Neural cell (in vitro differentiated cells): ENCODE data around the gene KCNIP3. TPM values are rescaled to one million over a fixed set of nuclear protein-coding genes. Genes with fewer than 3 reads are reported as not detected.

ENCODE experiments used
- H2AFZ ChIP-seq: fragments of 200-600, 300-800 bp; sonication (generic), shearing (Covaris generic); 2 replicates; pipeline ENCODE4 v1.6.0; 2014; ENCODE audit warnings: low read depth, mild to moderate bottlenecking, antibody characterized with exemption, low read length, moderate library complexity
- H3F3A ChIP-seq: fragments of 200-600 bp; shearing (Covaris generic); 2 replicates; pipeline ENCODE4 v1.6.1; 2016; ENCODE audit warnings: mild to moderate bottlenecking, moderate library complexity, mixed read lengths, antibody characterized with exemption, low read length; ENCODE audit not compliant: insufficient read depth, poor library complexity, severe bottlenecking
- H3K27ac ChIP-seq: fragments of 200-600, 300-800 bp; sonication (generic), shearing (Covaris generic); 2 replicates; pipeline ENCODE4 v1.5.1; 2014; ENCODE audit warnings: mild to moderate bottlenecking, low read length, moderate library complexity
- H3K27me3 ChIP-seq: fragments of 300-800, 200-600 bp; sonication (generic), shearing (Covaris generic); 2 replicates; pipeline ENCODE4 v1.6.0; 2014; ENCODE audit warnings: mild to moderate bottlenecking, low read depth, low read length, moderate library complexity; ENCODE audit not compliant: insufficient read depth
- H3K36me3 ChIP-seq: fragments of 300-800, 200-600 bp; sonication (generic), shearing (Covaris generic); 2 replicates; pipeline ENCODE4 v1.5.1; 2014; ENCODE audit warnings: mild to moderate bottlenecking, antibody characterized with exemption, low read length, moderate library complexity; ENCODE audit not compliant: insufficient read depth
- H3K4me2 ChIP-seq: fragments of 300-800, 200-600 bp; sonication (generic), shearing (Covaris generic); 2 replicates; pipeline ENCODE4 v1.6.0; 2014; ENCODE audit warnings: mild to moderate bottlenecking, low read length
- H3K4me3 ChIP-seq: fragments of 300-800, 200-600 bp; sonication (generic), shearing (Covaris generic); 2 replicates; pipeline ENCODE4 v1.5.1; 2014; ENCODE audit warnings: mild to moderate bottlenecking, low read length, moderate library complexity
- H3K79me2 ChIP-seq: fragments of 200-600 bp; shearing (Covaris generic); replicated peaks from 2 replicates; pipeline ENCODE4 v1.6.0; 2014; ENCODE audit warnings: mild to moderate bottlenecking, low read length, moderate library complexity; ENCODE audit not compliant: insufficient read depth
- H3K9ac ChIP-seq: fragments of 300-800, 200-600 bp; sonication (generic), shearing (Covaris generic); 2 replicates; pipeline ENCODE4 v1.6.1; 2016; ENCODE audit warnings: mild to moderate bottlenecking, low read length, mixed read lengths
- H3K9me2 ChIP-seq: fragments of 200-600 bp; shearing (Covaris generic); 2 replicates; pipeline ENCODE4 v1.6.1; 2016; ENCODE audit warnings: mild to moderate bottlenecking, low read length, mixed read lengths; ENCODE audit not compliant: insufficient read depth
- H3K9me3 ChIP-seq: fragments of 200-600, 300-800 bp; sonication (generic), shearing (Covaris generic); 2 replicates; pipeline ENCODE4 v1.6.1; 2016; ENCODE audit warnings: mild to moderate bottlenecking, mixed run types, low read length, moderate library complexity, mixed read lengths
- H4K20me1 ChIP-seq: fragments of 200-600 bp; shearing (Covaris generic); 2 replicates; pipeline ENCODE4 v1.6.1; 2016; ENCODE audit warnings: mild to moderate bottlenecking, mixed run types; ENCODE audit not compliant: insufficient read depth
- CTCF ChIP-seq: fragments of 450-650 bp; IDR thresholded peaks from 2 replicates; pipeline ENCODE4 v1.5.1; 2014; ENCODE audit warnings: antibody characterized with exemption, mild to moderate bottlenecking, moderate library complexity; ENCODE audit not compliant: poor library complexity, severe bottlenecking
- EP300 ChIP-seq: fragments of 450-650 bp; conservative IDR thresholded peaks from 2 replicates; pipeline ENCODE4 v1.6.1; 2014; ENCODE audit warnings: antibody characterized with exemption, mild to moderate bottlenecking, moderate library complexity; ENCODE audit not compliant: poor library complexity, severe bottlenecking
- EZH2 ChIP-seq: fragments of 200-600, 300-800 bp; shearing (Covaris generic), sonication (generic); IDR thresholded peaks from 2 replicates; pipeline ENCODE4 v1.6.1; 2014; ENCODE audit warnings: antibody characterized with exemption, low read length, borderline replicate concordance, mild to moderate bottlenecking; ENCODE audit not compliant: insufficient read depth, poor library complexity, severe bottlenecking
- MXI1 ChIP-seq: fragments of 450-650 bp; conservative IDR thresholded peaks from 2 replicates; pipeline ENCODE4 v1.6.1; 2014; ENCODE audit warnings: antibody characterized with exemption, mild to moderate bottlenecking; ENCODE audit not compliant: poor library complexity, severe bottlenecking
- POLR2AphosphoS5 ChIP-seq: IDR thresholded peaks from 2 replicates; pipeline ENCODE4 v1.6.1; 2012
- RAD21 ChIP-seq: fragments of 450-650 bp; conservative IDR thresholded peaks from 2 replicates; pipeline ENCODE4 v1.6.1; 2014; ENCODE audit warnings: antibody characterized with exemption, mild to moderate bottlenecking, moderate library complexity
- REST ChIP-seq: IDR thresholded peaks from 2 replicates; pipeline ENCODE4 v1.6.1; 2012; ENCODE audit warnings: borderline replicate concordance
- SMC3 ChIP-seq: fragments of 450-650 bp; conservative IDR thresholded peaks from 2 replicates; pipeline ENCODE4 v1.6.1; 2014; ENCODE audit warnings: antibody characterized with exemption, mild to moderate bottlenecking, moderate library complexity; ENCODE audit not compliant: poor library complexity
- TAF1 ChIP-seq: IDR thresholded peaks from 2 replicates; pipeline ENCODE4 v1.6.1; 2012; ENCODE audit warnings: low read depth
- polyA plus RNA-seq: library from polyadenylated mRNA; depleted of rRNA; stranded (reverse); fragments of >200 nt; gene quantifications from 2 replicates; pipeline ENCODE4 v1.2.3, GENCODE V29; 2014

The KCNIP3 gene
- polyA plus RNA-seq, 1 donor from 2014 or later = not detected

GRCh38 chr2:95312543-95313201 lies 15.5 kb downstream of the KCNIP3 start:
- H3K9ac ChIP-seq = no peak overlapping the region
- no peak overlapping the region for H3K27ac ChIP-seq
- peaks cover 15% of the 10 kb centered on the region for H3K9me3 ChIP-seq
- no peak overlapping the region for H3K4me2 ChIP-seq
- no peaks in the 10 kb centered on the region for H3K79me2 ChIP-seq
- H2AFZ ChIP-seq = no peak overlapping the region
- no peak overlapping the region for H3K4me3 ChIP-seq
- TF ChIP-seq CTCF (no peak), SMC3 (no peak), RAD21 (no peak), POLR2AphosphoS5 (no peak), EZH2 (no peak), MXI1 (no peak), EP300 (no peak), TAF1 (no peak), REST (no peak)
- no peaks in the 10 kb centered on the region for H3K9me2 ChIP-seq
- no peaks in the 10 kb centered on the region for H4K20me1 ChIP-seq
- H3K36me3 ChIP-seq = no peaks in the 10 kb centered on the region
- no peaks in the 10 kb centered on the region for H3F3A ChIP-seq
- H3K27me3 ChIP-seq = no peaks in the 10 kb centered on the region

GRCh38 chr2:95313296-95314131 lies 16.4 kb downstream of the KCNIP3 start:
- Histone ChIP-seq H3F3A (no peaks in the 10 kb centered on the region), H3K27me3 (no peaks in the 10 kb centered on the region), H3K9me2 (no peaks in the 10 kb centered on the region), H3K79me2 (no peaks in the 10 kb centered on the region), H3K4me3 (no peak overlapping the region), H3K4me2 (no peak overlapping the region), H3K9ac (no peak overlapping the region), H3K36me3 (no peaks in the 10 kb centered on the region), H2AFZ (no peak overlapping the region), H3K27ac (no peak overlapping the region), H3K9me3 (peaks cover 15% of the 10 kb centered on the region), H4K20me1 (no peaks in the 10 kb centered on the region)
- no peak for TF ChIP-seq POLR2AphosphoS5
- TF ChIP-seq CTCF = no peak
- TF ChIP-seq EZH2 = no peak
